HG02852 (cell line): Measurements from ENCODE around the gene COL4A1.

Source experiments
- ATAC-seq: cut with Tn5 transposase; IDR thresholded peaks from one replicate; pipeline ENCODE4 v1.9.1; 2021; ENCODE audit warnings: mild to moderate bottlenecking, moderate library complexity; ENCODE audit not compliant: unreplicated experiment

COL4A1 gene

DNA sequence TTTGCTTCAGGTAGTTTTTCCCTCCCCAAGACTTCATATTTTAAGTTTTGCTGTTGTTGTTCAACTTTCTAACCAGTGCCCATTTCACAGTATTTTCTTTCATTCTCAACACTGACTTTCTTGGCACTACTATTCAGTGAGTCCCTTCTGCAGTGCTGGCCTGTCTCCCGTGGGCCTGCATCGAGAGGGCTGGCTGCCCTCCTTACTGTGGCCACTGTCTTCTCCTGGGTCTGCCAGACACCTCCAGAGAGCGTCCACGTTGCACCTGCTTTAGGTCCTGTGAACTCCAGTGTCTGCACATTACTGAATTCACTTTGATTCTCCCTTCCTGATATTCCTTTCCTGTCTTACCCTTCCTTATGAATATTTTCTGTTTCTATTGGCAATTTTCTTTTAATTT lies 27.3 kb downstream of the COL4A1 start:
- no peak for ATAC-seq

DNA sequence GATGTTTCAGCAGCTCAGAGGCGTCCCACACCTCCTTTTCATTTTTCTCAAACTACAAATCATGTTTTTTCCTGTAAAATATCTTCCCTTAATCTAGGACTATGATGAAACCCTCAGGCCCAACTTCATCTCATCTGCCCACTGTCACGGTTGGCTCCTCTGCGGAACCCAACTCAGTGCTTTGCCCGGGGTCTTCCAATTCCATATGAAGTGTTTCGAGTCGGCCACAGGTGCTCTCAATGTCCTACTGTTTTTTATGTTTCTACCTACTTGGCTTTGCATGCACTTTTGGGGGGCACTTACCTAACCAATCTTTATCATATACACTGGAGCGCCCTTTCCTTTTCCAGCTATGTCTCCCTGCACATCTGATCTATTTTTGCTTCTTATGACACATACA lies 28.1 kb downstream of the COL4A1 start:
- no peak for ATAC-seq

DNA sequence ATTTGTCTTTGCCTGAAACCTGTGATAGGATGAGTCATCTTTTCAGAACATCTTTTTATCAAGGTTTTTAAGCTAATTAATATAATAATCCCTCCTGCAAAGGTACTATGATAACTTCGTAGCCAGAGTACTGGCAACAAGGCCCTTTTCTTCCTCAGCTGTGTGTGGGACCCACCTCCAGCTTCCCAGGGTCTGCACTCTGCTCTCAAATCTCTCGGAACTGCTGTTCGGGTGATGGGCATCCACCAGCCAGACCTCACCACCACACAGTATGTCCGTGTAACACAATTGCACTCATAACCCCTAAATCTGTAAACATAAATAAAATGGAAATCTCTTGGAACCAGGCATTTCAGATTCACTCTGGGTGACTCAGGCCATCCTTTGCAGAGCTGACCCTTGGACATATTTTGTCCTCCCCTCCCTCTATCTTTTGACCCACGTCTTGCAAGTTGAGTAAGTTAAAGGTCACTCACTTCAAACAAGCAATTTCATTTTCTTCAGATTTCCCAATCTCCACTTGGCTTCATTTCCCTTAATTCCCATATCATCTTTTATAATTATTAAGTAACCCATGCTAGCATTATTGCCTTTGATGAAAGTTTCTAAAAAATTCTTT lies 29.5 kb downstream of the COL4A1 start:
- no peak for ATAC-seq

DNA sequence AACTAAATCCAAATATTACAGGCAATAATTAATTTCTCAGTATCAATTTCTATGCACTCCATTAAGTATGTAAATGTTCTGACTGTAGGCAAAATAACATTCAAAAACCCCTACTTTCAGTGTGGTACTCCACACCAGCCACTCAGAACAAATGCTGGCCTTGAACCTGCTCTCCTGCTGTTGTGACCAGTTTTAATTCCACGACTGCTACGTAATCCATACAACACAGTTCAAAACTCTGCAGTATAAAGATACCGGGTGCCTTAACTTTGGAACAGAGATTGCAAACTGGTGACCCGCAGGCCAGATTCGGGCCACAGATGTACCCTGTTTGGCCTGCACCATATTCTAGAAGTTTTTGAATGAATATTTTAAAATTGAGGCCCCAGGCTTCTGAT lies 30.4 kb downstream of the COL4A1 start:
- no peak for ATAC-seq

DNA sequence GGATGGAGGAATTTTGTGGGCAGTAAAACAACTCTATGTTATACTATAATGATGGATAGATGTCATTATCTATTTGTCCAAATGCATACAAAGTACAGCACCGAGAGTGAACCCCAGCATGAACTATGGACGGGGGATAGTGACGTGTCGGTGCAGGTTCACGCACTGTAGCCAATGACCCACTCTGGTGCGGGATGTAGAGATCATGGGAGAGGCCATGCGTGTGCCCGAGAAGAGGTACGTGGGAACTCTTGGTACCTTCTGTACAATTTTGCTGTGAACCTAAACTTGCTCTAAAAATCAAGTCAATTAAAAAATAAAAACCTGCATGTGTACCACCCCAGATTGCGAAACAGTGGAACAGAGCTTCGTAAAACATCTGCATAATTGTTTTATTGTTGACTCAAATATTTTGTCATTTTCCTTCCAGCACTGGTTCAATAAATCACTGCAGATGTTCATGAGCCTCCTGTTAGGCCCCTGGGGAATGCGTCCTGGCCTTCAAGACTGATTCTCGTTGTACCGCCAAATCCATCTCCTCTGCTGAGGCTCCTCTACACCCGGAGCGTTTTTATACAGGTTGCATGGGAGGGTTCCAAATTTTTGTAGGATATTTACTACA lies 30.9 kb downstream of the COL4A1 start:
- no peak for ATAC-seq

DNA sequence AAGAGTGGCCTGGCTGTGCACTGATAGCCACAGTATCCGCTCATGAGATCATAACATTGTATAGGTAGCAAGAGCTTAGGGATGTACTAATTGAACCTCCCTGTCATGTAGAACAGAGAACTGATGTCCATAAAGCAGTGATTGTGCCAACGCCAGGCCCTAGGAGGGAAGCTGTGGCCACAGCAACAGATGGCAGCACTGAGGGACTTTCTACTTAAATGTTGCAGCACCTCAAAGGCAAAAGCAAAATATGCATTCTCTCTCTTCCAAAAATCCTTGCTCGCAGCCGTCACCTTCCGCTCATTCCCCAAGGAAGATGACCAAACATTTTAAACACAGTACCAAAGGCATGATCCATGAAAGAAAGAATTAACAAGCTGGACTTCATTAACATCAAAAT lies 32.3 kb downstream of the COL4A1 start:
- ATAC-seq: no peak

DNA sequence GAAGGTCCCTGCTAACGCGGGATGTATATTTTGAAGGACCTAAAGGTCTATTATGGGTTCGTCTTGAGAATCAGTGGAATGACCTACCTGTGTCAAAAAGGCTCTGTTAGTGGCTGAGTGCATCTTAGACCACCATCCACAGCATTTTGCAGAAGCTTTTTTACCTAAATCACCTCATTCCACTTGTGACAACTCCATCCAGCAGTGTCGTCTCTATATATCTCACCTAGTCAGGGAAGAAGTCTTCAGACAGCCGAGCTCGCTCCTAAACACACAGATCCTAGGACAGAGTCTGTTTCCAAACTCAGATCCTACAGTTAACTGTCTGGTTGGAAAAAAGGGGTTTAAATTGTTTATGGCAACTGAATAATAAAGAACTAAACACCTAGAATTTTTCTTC lies 33.7 kb downstream of the COL4A1 start:
- no peak for ATAC-seq

DNA sequence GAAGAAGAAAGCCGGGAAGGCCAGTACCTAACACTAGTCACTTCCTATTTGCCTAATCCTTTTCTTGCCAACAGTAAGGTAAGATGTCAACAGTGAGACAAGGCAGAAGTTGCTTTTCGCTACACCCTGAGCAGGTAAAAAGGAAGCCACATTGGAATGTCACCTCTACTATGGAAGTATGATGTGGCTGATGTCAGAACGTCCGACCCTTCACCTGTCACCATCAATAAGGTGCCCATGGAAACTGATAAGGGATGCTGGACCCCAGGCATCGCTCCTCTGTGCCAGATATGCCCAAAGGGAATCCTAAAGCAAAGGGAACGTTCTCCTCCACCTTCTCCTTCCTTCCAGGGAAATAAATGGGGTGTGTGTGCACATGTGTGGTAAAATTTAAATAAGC lies 34.3 kb downstream of the COL4A1 start:
- ATAC-seq: no peak

DNA sequence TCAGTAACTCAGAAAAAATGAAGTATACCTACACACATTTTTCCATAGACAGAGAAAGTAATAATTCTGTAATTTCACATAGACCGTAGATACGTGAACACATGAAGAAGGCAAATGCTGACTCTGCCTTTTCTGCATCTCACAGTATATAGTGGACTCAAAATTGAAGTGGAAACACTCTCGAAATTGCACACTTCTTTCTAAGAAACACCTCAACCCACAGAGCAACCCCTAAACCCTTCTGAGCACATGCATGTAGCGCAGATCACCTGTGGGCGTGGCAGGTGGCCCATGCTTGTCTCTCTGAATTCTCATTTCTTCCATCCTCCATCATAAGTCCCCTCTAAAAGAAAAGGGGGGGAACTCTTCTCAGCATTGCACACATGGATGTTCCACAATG lies 34.7 kb downstream of the COL4A1 start:
- ATAC-seq: no peak

DNA sequence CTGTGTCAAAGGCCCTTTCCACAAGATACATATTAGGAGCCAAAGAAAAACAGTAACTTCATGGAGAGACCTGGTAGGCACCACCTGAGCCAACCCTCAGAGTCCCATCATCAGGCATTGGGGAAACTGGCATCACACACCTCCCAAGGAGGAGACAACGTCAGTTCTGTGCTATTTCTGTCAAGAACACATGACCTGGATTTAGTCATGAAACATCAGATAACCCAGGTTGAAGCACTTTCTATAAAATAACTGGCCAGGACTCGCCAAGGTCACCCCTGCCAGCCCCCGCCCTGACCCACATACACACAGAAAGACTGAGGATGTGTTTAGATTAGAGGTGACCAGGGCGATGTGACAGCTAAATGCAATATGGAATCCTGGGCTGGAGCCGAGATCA lies 35.6 kb downstream of the COL4A1 start:
- no peak for ATAC-seq

DNA sequence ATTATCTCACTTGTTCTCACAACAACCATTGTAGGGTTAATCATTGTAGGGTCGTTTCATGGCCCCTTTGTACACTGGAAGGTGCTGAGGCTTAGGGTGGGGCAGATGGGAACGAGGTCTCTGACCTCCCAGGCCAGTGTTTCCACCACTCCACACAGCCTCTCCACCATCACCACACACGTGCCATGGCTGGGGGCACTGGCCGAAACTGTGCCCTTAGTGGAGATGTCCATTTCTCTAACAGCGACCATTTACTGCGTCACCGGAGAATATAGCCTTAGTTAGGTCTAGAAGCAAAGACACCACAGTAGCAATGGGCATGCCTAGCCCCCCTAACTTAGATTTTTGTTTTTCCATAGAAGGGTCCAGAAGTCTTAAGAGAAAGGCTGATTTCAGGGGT lies 36.5 kb downstream of the COL4A1 start:
- no peak for ATAC-seq

DNA sequence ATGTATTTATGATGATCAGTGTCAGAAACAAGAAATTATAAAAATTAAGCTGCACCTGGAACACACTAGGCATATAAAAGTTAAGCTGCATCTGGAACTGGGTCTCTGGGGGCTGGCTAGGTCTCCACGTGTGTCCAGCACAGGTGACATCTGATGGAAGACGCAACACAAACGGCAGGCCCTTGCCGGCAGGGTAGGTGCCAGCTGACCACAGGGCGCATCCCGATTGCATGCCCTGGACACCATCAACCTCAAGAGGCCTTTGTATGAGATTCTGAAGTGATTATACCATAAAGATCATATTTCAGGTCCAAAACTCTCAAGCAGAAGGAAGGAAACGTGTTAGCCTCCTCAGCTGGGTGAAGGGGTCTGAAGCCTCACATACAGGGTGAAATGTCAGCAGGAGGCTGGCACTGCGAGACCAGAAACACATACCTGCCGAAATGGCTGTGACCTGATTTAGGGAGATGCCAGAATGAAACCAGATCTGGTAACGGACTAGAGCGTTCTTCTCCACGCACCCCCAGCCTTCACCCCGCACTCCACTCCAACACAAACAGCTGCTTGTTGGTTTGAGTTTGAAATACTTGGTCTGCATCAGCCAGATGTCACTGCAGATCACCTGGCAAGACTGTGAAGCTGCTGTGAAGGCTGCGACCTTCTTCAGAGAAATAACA lies 37.3 kb downstream of the COL4A1 start:
- ATAC-seq: no peak

DNA sequence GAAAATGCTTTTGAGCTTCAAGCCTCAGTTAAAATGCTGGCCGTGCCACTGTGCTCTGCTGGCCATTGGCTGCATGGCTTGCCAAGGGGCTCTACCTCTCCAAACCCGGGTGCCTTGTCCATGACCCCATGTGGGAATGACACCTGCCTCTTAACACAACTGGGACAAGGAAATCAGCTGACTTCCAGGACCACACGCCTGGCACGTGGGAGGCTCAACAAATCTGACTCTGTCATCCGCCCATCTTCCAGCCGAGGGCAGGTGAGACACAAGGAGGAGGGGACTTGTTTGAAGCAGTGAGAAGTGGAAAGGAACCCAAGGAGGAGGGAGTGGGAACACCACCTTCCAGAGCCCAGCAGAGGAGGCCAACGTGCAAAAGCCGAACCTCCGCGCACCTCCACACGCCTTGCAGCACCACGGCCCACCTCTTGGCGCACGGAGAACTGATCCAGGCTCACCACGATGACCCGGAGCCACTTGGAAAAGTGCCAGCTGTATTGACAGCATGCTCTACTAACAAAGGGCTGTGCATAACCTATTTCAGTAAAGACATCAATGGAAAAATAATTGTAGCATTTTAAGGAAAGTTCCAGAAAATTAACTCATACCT lies 38.3 kb downstream of the COL4A1 start:
- no peak for ATAC-seq

DNA sequence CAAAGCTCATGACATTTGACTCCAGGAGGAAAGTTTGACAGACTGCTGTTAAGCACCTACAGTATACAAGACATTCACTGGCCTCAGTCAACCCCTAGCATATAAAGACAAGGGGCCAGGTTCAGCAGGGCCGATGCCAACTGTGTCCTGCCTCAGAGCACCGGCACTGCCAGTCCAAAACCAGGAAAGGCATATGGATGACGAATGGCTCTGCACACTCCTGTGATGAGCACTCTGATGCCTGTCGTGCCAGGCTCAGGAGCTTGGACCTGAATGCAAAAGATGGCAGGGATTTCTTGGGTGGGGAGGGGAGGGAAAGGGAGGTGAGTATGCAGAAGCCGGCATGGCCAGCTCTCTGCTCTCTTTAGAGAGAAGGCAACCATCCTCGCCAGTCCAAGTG lies 38.9 kb downstream of the COL4A1 start:
- ATAC-seq: no peak

DNA sequence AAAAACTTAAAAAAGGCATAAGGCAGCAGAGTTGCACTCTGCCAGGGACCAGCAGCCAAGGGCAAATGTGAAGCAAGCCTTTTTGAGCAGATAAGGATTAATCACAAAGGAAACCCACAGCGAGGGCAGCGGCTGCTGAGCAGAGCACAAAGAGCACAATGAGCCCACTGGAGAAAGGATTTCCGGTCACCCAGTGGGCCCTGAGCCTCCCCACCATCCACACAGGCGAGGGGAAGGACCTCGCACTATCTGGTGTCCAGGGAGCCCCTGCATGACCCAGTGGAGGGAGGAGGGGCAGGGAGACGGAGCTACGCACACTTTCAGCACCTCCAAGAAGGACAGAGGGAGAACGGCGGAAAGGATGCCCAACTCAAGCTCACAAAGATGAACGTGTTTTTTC lies 40.0 kb downstream of the COL4A1 start:
- no peak for ATAC-seq

DNA sequence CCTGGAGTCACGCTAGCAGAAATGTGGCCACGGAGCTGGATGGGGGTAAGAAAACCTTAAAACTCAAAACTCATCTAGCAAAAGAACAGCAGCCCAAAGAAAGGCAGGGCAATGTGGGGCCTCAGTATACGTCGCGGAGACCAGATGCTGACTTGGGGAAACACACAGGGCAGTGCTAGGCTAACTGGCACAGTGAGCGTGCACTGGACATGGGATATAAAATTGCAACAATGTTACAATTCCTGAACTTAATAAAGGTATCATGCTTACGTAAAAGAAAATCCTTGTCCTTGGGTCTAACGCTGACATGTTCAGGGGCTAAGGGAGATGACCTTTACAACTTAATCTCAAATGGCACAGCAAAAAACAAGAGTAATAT lies 40.5 kb downstream of the COL4A1 start:
- ATAC-seq: no peak

DNA sequence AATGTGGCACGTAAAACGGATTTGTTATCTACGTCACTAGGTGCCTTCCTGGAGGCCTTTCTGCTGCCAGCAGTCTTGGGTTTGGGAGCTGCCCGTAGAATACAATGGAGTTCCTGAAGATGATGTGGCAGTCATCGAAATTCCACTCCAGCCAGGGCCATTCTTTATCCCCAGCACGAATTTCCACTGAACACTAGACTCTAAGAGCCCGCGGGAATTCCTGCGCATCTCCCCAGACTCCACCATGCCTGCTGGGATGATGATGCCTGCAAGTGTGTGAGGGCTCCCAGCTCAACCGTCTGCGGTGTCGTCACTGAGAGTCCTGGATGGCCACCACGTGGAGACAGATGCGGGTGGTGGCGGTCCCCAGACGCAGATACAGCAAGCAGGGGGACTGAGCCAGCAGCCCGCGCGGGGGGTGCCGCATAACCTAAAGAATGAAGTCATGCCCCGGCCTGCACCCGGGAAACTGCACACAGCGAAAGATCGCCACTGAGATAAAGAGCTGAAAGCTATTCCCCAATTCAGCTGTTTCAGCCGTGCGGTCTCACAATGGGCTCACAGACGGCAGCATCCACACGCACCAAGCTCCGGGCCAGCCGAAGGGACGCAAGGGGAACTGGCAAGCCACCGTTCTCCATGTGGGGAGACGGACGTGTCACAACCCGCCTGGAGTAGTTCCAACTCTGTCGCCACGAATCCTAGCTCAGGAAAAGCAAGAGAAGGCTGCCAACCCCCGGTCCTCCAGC lies 41.1 kb downstream of the COL4A1 start:
- ATAC-seq: no peak

DNA sequence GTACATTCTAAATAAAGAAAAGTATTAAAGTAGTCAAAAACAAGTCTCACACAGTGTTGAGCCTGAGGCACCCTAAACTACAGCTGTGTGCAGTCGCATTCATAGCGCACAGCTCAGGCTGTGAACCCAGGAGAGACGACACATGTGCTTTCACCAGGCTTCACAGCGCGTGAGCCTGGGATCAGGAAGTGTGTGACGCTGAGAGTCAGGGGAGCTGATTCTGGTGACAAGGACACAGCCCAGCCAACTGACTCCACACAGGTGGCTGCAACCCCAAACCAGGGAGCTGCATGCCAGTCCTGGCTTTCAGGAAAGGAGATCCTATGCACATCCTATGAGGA lies 41.6 kb downstream of the COL4A1 start:
- ATAC-seq: no peak

DNA sequence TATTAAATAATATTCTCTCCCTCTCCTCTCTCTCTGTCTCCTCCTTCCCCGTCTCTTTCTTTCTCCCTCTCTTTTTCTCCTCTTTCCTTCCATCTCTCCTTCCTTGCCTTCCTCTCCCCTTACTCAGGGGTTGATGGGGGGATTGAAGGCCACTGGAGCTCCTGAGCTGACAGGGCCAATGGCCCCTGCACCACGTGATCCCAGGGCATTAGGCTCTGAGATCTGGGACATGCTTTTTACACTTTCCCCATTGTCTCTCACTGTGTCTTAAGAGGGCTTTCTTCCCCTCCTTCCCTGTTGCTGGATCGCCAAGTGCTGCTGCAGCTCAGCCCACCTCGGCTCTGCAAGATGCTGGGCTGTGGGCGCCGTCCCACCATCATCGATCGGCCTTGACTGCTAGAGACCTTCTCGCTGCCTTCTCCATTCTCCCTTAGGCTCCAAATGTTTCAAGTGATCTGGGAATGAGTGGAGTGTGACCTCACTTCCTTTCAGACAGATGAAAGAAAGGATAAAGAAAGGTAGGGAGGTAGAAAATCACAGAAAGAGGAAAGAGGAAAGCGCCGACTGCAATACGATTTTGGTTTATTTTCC lies 42.2 kb downstream of the COL4A1 start:
- no peak for ATAC-seq

DNA sequence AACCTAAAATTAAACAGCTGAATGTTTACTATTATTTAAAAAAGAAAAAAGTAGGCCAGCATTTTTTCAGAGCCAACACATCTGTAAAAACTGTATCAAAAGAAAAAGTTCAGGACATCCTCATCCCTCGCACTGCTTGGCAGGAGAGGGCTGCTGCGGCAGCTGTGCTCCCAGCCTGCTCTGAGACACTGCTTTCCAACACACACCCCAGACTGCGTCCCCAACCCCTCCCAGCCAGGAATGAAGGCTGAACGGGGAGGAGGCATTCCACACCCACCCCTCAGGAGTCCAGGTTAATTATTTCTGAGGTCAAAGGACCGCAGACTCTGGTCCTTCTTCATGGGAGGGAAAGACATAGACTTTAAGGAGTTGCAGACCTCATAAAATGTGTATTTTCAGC lies 43.1 kb downstream of the COL4A1 start:
- ATAC-seq: no peak

DNA sequence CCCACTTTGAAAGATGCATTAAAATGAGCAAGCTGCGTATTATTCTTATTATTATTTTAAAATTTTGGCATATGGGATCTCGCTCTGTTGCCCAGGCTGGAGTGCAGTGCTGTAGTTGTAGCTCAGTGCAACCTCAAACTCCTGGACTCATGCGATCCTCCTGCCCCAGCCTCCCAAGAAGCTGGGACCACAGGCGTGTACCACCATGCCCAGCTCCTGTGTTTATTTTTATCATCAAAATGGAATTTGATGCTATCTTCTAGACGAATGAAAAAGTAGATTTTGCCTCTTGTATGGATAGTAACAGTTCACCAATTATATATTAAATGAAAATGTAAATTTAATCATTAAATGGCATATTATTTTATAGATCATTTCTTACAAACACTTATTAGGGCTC lies 43.6 kb downstream of the COL4A1 start:
- ATAC-seq: no peak
